Fibroblast of mammary gland (primary cell): ENCODE results near the gene KCNAB1.

ENCODE experiments used
- DNase-seq: peaks from one replicate; pipeline ENCODE4 v3.0.0-alpha.2; 2010; ENCODE audit warnings: low read depth
- H3K4me3 ChIP-seq: 2 replicates; pipeline ENCODE4 v1.5.1; 2011; ENCODE audit warnings: low read depth, mild to moderate bottlenecking, low read length, moderate library complexity; ENCODE audit not compliant: control insufficient read depth
- CTCF ChIP-seq: conservative IDR thresholded peaks from 2 replicates; pipeline ENCODE4 v1.5.1; 2011; ENCODE audit warnings: low read depth, low read length, inconsistent platforms; ENCODE audit not compliant: control insufficient read depth, insufficient read depth

The KCNAB1 gene

GRCh38 chr3:156201411-156202405 lies 81.3 kb downstream of the KCNAB1 start:
- DNase-seq, result no peak
- H3K4me3 ChIP-seq, result no peak overlapping the region

GRCh38 chr3:156206157-156206556 lies 85.8 kb downstream of the KCNAB1 start:
- peak; percentile 33 for DNase-seq
- TF ChIP-seq CTCF, result no peak
- no peak overlapping the region for H3K4me3 ChIP-seq

More at GRCh38 chr3:156201411-156202405, 81.3 kb downstream of the KCNAB1 start:
- TF ChIP-seq CTCF, result no peak

DNA sequence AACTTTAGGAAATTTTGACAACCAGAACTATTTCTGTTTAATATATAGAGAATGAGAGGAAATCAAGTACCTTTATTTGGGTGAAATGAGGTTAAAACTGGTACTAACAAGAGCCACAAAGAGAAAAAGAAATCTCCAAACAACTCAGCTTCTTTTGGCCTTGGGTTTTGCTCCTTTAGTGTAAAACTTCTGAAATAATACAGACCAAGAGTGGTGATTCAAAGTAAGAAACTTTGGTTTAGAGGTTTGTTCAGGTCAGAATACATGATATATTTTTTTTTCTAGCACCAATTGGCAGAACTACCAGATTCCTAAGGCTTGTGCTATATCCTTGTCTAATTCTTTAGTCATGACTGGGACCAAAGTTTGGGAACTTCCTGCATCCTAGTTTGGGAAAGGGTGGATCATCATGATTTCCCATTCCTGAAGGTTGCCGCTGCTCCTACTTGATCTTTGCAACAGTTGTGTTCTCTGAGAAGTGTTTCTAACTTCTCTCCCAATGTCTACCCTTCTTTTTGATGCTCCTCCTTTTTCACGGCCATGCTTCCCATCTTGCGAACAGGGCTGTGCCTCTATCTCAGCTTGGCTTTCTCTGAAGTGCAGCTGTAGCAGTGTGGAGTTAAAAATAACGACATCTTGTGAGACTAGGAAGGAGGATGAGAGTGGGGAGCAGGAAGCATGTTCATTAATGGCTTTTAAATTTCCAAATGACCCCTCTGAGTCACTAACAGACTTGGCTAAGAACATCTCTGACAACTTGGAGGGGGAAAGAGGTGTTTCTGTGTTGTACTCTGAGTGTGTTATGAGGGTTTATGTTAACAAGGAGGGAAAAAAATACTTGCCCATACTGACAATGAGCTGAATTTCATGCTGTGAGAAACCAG lies 87.7 kb downstream of the KCNAB1 start:
- no peak for TF ChIP-seq CTCF
- DNase-seq, result peak; percentile 90
- H3K4me3 ChIP-seq, result no peak overlapping the region

DNA sequence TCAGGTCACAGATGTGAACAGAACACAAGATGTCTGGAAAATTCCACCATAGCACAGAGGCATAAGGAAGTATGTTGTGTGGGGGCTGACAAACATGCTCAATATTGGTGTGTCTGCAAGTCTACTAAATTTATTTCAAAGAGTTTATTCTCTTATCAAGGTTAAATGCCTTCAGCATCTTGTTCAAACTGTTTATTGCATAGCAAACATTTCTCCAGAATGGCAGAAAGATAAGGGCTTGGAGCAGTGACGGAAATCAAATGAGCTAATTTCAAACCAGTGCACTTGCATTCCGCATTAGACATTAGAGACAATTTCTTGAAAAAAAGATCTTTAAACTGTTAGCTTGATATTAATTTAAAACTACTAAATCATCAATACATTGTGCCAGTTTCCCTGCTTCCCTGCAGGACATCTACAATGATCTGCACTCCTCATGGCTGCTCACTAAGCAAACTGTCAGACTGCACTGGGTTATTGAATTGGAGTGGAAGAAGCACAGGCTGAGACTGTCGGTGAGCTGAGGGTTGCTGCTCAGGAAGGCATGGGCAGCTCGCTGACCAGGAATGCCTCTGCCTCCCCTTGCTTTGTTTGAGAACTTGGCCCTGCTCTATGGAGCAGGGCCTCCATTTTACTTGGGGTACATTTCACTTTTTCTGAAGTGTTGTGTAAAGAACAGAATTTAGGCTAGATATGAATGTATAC lies 89.4 kb downstream of the KCNAB1 start:
- no peak for TF ChIP-seq CTCF
- DNase-seq, result no peak
- H3K4me3 ChIP-seq, result no peak overlapping the region

- peak; percentile 51 for DNase-seq
- TF ChIP-seq CTCF, result no peak
- no peak overlapping the region for H3K4me3 ChIP-seq
Measured at GRCh38 chr3:156211583-156211982, 91.2 kb downstream of the KCNAB1 start.

DNA sequence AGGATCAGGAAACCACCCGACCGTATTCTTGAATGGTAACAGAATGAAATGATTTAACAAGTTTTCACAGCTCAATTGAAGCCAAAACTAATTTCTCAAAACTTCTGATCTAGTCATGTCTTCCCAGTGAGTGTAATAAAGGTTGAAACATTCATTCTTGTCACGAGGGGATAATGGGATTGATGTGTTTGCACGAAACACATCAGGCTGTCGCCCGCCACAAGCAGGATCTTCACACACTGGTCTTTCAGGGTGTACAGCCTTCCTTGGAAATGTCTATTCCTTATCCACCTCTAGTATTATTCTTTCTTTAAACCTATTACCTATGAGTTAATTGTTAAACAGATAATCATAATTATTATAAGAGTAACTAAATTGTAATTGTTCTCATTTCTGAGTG lies 94.3 kb downstream of the KCNAB1 start:
- TF ChIP-seq CTCF, result no peak
- no peak for DNase-seq
- H3K4me3 ChIP-seq, result no peak overlapping the region
